Measurements from ENCODE around the gene MRPS6.

- TF ChIP-seq CTCF (IDR thresholded peaks at IDR 0.05) (no peak), POLR2AphosphoS5 (IDR thresholded peaks at IDR 0.05) (no peak)
Measured at GRCh38 chr21:34085129-34085528, 11.8 kb downstream of the MRPS6 start.

Measured in esophagus muscularis mucosa (tissue), 3 donors.